ENCODE results near the gene FOXP1.

The FOXP1 gene

GRCh38 chr3:71102111-71102983 is 481.2 kb downstream of the FOXP1 start:
- no peak overlapping the region for H3K4me3 ChIP-seq (ENCODE audit: low read depth, low read length)
- no peaks in the 10 kb centered on the region for H3K9me3 ChIP-seq (ENCODE audit: control insufficient read depth, low read length)
- no peaks in the 10 kb centered on the region for H3K4me1 ChIP-seq
- H3K36me3 ChIP-seq (ENCODE audit: control insufficient read depth, insufficient read depth, low read length): no peaks in the 10 kb centered on the region
- H3K79me2 ChIP-seq: peaks cover 4% of the 10 kb centered on the region
- TF ChIP-seq, protein P1, sequence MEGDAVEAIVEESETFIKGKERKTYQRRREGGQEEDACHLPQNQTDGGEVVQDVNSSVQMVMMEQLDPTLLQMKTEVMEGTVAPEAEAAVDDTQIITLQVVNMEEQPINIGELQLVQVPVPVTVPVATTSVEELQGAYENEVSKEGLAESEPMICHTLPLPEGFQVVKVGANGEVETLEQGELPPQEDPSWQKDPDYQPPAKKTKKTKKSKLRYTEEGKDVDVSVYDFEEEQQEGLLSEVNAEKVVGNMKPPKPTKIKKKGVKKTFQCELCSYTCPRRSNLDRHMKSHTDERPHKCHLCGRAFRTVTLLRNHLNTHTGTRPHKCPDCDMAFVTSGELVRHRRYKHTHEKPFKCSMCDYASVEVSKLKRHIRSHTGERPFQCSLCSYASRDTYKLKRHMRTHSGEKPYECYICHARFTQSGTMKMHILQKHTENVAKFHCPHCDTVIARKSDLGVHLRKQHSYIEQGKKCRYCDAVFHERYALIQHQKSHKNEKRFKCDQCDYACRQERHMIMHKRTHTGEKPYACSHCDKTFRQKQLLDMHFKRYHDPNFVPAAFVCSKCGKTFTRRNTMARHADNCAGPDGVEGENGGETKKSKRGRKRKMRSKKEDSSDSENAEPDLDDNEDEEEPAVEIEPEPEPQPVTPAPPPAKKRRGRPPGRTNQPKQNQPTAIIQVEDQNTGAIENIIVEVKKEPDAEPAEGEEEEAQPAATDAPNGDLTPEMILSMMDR (IDR thresholded peaks at IDR 0.05): no peak
- H3K27me3 ChIP-seq (ENCODE audit: control insufficient read depth, insufficient read depth, low read length): no peaks in the 10 kb centered on the region
- H3K27ac ChIP-seq: no peak overlapping the region
- no peak overlapping the region for H3K4me2 ChIP-seq (ENCODE audit: low read length)
- no peak overlapping the region for H2AFZ ChIP-seq
- H3K9ac ChIP-seq: no peak overlapping the region

DNA sequence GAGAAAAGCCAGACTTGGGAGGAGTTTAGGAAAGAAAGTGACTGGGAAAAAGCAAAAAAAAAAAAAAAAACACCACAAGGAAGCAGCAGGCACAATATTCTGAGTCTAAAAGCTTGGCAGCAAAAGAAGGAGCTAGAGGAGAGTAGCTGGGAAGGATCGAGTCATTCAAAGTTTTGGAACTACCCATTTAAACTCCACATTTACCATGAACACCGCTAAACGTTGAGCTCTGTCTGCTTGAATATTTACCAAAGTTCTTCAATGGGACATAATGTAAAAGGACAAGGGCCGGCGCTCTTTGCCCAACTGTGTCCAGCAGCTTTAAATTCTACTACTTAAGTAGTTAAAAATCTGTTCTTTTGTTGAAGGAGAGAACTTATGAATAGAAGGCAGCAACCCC is 481.9 kb downstream of the FOXP1 start:
- H3K9ac ChIP-seq: no peak overlapping the region
- H3K4me3 ChIP-seq (ENCODE audit: low read depth, low read length): no peak overlapping the region
- H3K4me1 ChIP-seq: no peaks in the 10 kb centered on the region
- peaks cover 4% of the 10 kb centered on the region for H3K79me2 ChIP-seq
- TF ChIP-seq, protein P1 (IDR thresholded peaks at IDR 0.05): no peak
- H2AFZ ChIP-seq: no peak overlapping the region
- no peak overlapping the region for H3K27ac ChIP-seq
- H3K4me2 ChIP-seq (ENCODE audit: low read length): no peak overlapping the region
- H3K27me3 ChIP-seq (ENCODE audit: control insufficient read depth, insufficient read depth, low read length): no peaks in the 10 kb centered on the region
- no peaks in the 10 kb centered on the region for H3K9me3 ChIP-seq (ENCODE audit: control insufficient read depth, low read length)
- no peaks in the 10 kb centered on the region for H3K36me3 ChIP-seq (ENCODE audit: control insufficient read depth, insufficient read depth, low read length)

DNA sequence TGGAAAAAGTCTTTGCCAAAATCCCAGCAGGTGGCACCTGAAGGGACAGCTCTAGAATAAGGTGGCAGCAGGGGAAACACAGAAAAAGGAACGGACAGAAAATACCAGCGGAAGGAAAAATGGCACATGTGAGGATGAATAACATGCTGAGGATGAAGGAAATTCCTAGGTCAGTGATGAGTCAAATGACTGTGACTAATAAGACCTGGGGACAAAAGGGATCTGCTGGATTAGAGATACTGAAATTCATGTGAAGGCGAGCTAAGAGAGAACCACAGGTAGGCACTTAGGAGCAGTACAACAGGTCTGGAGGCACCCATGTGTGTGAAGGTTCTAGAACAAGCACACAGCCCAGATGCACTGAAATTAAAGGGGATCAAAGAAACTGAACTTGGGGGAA is 482.5 kb downstream of the FOXP1 start:
- Histone ChIP-seq H3K9ac (no peak overlapping the region), H3K4me3 (ENCODE audit: low read depth, low read length) (no peak overlapping the region)

DNA sequence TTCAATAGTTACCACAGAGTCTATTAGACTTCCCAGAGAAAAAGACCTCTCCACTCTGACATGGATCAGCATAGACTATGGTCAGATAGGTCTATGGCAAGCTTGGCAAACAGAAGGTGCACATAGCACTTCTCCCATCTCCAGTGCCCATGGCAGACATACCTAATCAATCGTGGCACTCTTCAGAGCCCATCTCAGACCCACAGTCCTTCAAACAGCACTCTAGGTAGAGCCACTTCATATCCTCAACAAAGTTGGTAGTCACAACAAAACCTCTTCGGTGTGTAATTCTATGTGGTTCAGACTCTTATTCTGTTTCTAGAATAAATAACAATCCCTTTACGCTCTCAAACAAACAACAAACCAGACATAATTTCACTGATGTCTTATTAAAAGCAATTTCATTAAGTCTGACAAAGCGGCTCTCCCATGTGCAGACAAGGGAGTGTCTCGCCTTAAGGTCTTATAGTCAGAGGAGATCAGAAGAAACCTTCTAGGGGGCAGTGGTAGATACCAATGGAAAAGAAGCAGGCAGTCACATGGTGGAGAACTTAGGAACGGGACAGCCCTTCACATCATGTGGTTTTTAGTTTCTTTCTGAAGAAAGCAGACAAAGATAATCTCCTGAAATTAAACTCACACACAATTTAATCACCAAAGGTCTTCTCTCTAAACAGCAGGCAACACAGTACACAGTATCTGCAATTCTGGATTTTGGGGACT is 483.4 kb downstream of the FOXP1 start:
- Histone ChIP-seq H2AFZ (no peak overlapping the region), H3K9me3 (ENCODE audit: control insufficient read depth, low read length) (no peaks in the 10 kb centered on the region), H3K27ac (no peak overlapping the region), H3K27me3 (ENCODE audit: control insufficient read depth, insufficient read depth, low read length) (no peaks in the 10 kb centered on the region), H3K36me3 (ENCODE audit: control insufficient read depth, insufficient read depth, low read length) (no peaks in the 10 kb centered on the region), H3K4me1 (no peaks in the 10 kb centered on the region), H3K79me2 (no peaks in the 10 kb centered on the region), H3K4me3 (ENCODE audit: low read depth, low read length) (no peak overlapping the region), H3K4me2 (ENCODE audit: low read length) (no peak overlapping the region), H3K9ac (no peak overlapping the region)
- TF ChIP-seq, protein P1 (IDR thresholded peaks at IDR 0.05): no peak

More for the DNA sequence above, 482.5 kb downstream of the FOXP1 start:
- Histone ChIP-seq H3K9me3 (ENCODE audit: control insufficient read depth, low read length) (no peaks in the 10 kb centered on the region), H3K27me3 (ENCODE audit: control insufficient read depth, insufficient read depth, low read length) (no peaks in the 10 kb centered on the region), H3K79me2 (peaks cover 4% of the 10 kb centered on the region), H3K27ac (no peak overlapping the region), H2AFZ (no peak overlapping the region), H3K36me3 (ENCODE audit: control insufficient read depth, insufficient read depth, low read length) (no peaks in the 10 kb centered on the region), H3K4me2 (ENCODE audit: low read length) (no peak overlapping the region), H3K4me1 (no peaks in the 10 kb centered on the region)
- TF ChIP-seq, protein P1 (IDR thresholded peaks at IDR 0.05): no peak

All from parathyroid adenoma (tissue), 2 donors.